T47D (cell line): ENCODE measurements around the gene INS.
A peak's percentile ranks its signal among the peaks of the same experiment; 100 is the strongest.

Source experiments
- DNase-seq, 2 experiments: peaks; one replicate each; pipeline versions ENCODE4 v3.0.0 to v3.0.0-alpha.2; 2011 to 2012; ENCODE audit warnings: low read depth in 1 of 2, low spot score in 1 of 2
- JUND ChIP-seq: IDR thresholded peaks from 2 replicates; pipeline ENCODE4 v1.6.1; 2012; ENCODE audit warnings: low read depth
- in situ Hi-C: cut with HindIII; loops from 2 replicates; pipeline ENCODE4 v1.10.0; 2016; ENCODE audit warnings: low sequenced_read_pairs, low pct_unique_long_range_greater_than_20kb

The INS gene

GRCh38 chr11:2151500-2152257 lies 9.3 kb downstream of the INS start:
- DNase-seq, result peak; percentile 81 to 87
- in situ Hi-C loops, result no loop called here
- no peak for TF ChIP-seq JUND

- in situ Hi-C loops, result no loop called here
- peak in 1 of 2 experiments; percentile 50 for DNase-seq
- no peak for TF ChIP-seq JUND
Observed at GRCh38 chr11:2149864-2150847, 10.9 kb downstream of the INS start.

DNA sequence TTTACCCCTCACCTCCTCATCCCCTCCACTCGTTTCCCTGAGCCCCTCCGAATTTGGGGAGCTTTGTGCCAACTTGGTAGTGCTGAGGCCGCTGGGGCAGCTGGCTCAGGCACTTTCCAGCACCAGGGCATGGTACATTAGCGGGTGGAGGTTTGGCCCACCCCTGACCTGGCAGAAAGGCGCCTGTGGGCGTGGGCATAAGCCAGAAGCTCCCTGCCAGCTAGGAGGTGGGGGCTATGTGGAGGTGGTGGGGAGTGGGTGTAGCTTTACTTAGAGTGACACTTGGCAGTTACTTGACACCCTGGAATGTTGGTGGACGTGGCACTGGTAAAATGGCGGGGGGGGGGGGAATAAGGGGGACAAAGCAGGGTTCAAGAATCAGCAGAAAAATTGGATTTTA lies 11.5 kb downstream of the INS start:
- in situ Hi-C loops, result no loop called here
- no peak for DNase-seq
- TF ChIP-seq JUND, result no peak

DNA sequence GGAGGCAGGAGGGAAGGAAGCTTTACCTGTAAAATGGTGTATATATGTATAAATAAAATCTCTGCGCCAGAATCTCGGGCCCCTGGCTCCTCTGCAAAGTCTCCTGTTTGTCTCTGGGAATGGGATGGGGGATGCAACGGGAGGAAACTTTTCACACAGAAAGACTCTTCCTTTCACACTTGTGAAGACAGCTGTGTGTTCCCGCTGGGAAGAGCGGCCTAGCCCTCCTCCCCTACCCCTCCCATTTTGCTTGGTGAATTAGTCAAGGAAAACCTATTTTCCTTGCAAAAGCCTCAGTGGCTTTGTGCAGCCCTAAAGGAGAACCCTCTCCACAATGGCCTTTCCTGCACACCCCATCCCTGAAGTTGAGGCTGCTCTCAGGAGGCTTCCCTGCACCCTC lies 12.4 kb downstream of the INS start:
- DNase-seq, result no peak
- in situ Hi-C loops, result no loop called here
- no peak for TF ChIP-seq JUND

GRCh38 chr11:2147391-2147790 lies 13.6 kb downstream of the INS start:
- in situ Hi-C loops, result no loop called here
- no peak for TF ChIP-seq JUND
- DNase-seq, result no peak

- no peak for DNase-seq
- no peak for TF ChIP-seq JUND
- in situ Hi-C loops, result no loop called here
Observed at GRCh38 chr11:2146051-2146450, 15.0 kb downstream of the INS start.

DNA sequence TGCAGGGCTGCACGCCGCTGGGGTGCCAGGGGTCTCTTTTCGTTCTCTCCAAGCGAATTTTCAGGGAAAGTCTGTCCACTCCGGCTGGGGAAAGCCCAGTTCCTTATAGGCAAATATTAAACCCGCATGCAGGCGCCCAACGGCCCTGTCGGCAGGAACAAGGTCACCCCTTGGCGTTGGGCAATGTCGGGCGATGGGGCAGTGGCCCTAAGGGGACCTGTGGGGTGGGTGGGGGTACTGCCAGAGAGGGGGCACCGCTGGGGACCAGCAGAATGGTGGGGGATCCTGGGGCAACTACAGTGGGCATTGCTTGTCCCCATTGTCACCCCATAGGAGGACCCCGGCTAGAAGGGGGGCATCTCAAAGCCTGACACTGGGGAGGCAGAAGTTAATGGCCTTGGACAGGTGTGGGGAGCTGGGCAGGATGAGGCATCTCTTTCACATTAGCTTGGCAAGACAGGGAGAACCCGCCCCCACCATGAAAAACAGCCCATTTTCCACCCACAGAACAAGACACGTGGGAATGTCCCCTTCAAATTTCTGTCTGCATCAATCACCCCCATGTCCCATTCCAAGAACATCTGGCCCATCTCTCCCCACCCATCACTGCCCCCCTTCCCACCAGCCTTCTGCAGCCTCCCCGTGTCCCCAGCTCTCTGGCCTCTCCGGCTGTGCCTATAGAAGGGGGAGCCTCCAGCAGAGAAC lies 16.3 kb downstream of the INS start:
- no peak for DNase-seq
- no peak for TF ChIP-seq JUND
- in situ Hi-C loops, result no loop called here

DNA sequence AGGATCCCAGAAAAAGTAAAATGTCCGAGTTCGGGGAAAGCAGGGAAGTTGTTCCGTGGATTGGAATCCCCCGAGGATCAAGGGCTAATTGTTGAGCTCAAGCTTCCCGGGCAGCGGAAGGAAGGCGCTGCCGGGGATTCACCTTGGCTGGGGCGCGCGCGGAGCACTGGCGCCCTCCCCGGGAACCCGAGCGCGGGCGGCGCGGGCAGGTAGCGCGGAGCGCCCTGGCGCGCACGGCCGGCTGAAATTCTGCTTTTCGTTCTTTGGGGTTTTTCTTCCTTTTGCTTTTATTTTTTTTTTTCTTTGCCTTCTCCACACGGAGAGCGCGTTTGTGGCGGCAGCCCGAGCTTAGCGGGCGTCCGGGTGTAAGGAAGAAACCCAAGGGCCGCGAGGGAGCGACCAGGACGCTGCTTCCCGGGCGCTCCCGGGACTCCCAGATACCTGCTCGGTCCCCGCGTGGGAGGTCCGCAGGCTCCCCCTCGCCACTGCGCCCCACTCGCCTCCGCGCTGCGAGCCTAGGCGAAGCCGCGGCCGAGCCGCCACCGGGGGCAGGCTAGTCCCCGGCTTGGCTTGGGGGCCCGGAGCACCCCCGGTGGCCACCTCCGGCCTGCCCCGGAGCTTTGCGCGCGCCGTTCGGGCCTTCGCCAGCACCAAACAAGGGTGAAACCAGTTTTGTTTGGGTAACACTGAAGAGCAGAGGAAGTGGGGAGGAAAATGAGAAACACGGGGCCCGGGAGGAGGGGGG lies 17.0 kb downstream of the INS start:
- in situ Hi-C loops, result no loop called here
- TF ChIP-seq JUND, result no peak
- no peak for DNase-seq

- in situ Hi-C loops, result no loop called here
- DNase-seq, result no peak
- TF ChIP-seq JUND, result no peak
Observed at GRCh38 chr11:2143477-2143798, 17.6 kb downstream of the INS start.

DNA sequence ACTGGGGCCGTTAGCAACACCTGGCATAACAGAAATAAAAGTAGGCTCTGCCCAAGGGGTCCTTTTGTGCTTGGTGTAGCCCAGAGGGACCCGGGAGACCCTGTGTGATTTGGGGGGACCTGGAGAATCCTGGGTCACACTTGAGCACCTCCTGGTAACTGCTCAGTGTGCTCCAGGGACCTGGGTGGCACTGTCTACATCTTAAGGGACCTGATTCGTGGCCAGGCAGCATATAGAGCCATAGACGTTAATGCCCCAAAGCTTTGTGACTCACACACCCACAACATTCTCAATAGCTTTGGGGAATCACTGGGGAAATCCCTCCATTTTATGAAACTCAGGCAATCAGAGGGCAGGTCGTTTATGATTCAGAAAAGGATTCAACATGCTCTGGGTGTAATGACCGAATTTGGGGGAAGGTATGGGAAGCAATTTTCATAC lies 18.2 kb downstream of the INS start:
- DNase-seq, result peak in 1 of 2 experiments; percentile 34
- in situ Hi-C loops, result no loop called here
- no peak for TF ChIP-seq JUND

DNA sequence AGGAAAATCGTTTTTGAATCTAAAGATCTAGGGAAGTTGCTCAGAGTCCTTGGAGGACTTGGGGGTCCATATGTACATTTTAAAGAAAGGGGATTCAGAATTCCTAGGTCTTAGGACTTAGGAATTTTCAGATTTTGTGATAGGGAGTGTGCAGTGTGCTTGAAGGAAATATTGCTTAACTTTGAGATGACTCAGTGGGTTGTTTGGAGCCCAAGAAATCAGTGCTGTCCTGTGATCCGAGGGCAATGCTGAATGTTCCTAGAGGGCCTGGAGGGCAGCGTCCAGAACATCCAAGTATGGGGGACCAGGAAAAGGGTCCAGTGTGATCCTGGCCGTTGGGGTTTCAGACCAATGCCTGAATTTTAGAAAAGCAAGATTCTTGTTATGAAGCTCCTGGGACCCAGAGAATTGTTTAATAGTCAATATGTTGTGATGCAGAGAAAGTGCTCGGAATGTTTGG lies 18.7 kb downstream of the INS start:
- in situ Hi-C loops, result no loop called here
- DNase-seq, result no peak

More for the DNA sequence above, 18.7 kb downstream of the INS start:
- TF ChIP-seq JUND, result no peak
